Mesenteric fat pad (tissue), 1 donor: Measurements from ENCODE around the gene ANKS1B. TPM values are rescaled to one million over a fixed set of nuclear protein-coding genes. Genes with fewer than 3 reads are reported as not detected.

ENCODE experiments used
- DNase-seq: peaks from one replicate; pipeline ENCODE4 v3.0.0-alpha.2; 2020; ENCODE audit warnings: low spot score
- total RNA-seq: library from RNA; stranded (reverse); fragmentation: NEBNext Ultra II Directional; extraction: Animal tissue kit (Norgen Biotek cat#: 25700); gene quantifications from one replicate; pipeline ENCODE4 v1.2.1, GENCODE V29; 2021
- donor health status: DM: yes; HTN: yes; CAD: no.

Gene ANKS1B
- total RNA-seq, 1 donor from 2014 or later = 5.3 TPM

DNA sequence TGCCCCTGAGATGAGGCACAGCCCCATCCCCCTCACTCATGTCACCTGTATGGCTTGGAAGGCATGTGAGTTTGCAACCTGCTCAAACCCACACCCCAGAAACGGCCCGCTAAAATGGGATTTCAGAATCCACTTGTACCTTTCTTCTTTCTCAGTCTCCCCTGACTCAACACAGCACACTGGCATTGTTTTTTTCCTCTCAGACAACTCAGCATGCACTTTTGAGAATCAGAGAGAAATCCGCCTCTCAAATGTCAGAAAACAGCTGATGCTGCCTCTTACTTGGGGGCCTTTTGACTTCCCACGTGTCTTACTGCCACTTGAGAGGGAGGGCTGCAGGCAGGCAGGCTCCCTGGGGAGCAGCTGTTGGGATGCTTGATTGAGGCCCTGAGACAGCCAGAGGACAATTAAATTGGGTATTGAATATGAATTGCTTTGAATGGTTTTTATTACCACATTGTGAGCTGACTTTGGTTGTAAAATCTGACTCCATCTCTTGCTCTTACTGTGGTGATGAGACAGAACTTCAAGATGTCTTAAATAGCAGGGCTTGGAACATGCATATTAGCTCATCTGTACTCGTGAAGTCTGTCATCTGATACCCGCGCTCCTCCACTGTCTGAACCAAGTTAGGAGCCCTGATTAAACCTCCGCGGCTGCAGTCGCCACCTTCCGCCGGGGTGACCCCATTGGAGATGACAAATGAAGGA, 1243.0 kb downstream of the ANKS1B start:
- no peak for DNase-seq

GRCh38 chr12:98741196-98741555, 1243.6 kb downstream of the ANKS1B start:
- DNase-seq = no peak

DNA sequence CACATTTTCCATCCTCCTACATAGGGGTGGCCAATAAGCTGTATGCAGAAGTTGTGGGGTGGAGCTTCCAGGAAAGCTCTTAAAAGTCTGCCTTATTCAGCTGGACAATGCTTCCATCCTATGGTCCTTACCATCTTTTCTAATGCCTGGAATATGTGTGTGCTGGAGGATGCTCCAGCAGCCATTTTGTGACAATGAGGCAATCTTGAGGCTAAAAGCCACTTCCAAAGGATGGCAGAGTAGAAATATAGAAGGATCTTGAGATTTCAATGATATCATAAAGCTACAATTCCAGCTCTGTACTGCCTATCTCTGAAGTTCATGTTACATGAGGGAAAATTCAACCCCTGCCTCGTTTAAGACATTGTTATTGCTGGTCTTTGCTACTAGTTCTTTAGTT, 1244.0 kb downstream of the ANKS1B start:
- no peak for DNase-seq

DNA sequence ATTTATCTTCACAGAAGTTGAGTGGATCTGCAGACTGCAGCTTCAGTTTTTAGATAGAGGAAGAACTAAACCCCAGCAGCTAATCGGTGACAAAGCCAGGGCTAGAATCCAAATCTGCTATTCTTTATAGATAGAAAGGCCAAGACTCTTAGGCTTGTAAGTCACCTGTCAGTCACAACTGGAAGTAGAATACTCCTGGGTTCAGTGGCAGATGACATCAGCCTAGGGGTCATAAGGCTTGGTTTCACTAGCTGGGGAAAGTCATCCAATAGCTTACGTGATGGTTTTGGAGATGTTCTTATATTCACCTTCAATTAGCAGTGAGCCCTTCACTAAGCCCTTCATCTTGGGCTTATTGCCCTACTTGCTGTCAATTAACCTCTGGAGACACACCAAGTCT, 1246.2 kb downstream of the ANKS1B start:
- DNase-seq = no peak

DNA sequence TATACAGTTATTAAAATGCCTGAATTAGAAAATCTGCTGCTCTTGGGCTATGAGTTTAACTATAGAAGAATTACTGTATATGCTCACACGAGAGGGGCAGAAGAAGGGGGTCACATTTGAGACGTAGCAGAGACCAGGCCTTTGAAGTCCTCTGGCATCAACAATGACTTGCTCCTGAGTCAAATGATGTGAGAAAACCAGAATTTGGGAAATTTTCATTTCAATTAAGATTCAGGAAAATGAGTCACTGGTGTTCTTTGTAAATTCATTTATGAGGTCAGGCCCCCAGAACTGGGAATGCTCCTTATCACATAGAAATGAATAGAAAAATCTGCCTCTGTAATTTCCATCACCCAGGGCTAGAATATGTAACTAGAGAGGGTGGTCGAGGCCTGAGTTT, 1246.7 kb downstream of the ANKS1B start:
- DNase-seq = no peak

GRCh38 chr12:98737322-98737712, 1247.4 kb downstream of the ANKS1B start:
- no peak for DNase-seq

GRCh38 chr12:98736352-98737321, 1248.1 kb downstream of the ANKS1B start:
- no peak for DNase-seq

DNA sequence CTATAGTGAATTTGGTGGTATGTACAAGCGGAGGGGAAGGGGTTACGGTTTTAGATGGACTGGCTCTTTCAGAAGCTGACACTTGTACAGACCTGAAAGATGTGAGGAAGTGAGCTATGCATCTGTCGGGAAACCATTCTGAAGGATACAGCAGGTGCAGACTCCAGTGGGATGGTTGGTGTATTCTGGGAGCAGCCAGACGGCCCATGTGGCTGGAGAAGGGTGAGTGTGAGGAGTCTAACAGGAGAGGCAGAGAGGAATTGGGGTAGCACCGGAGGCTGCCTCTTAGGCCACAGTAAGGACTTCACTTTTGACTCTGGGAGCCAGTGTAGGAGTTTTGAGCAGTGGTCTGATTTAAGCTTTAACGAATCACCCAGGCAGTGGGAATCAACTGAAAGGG, 1248.9 kb downstream of the ANKS1B start:
- DNase-seq = no peak

- no peak for DNase-seq
These were observed 1250.9 kb downstream of the ANKS1B start for GRCh38 chr12:98733667-98734350.

DNA sequence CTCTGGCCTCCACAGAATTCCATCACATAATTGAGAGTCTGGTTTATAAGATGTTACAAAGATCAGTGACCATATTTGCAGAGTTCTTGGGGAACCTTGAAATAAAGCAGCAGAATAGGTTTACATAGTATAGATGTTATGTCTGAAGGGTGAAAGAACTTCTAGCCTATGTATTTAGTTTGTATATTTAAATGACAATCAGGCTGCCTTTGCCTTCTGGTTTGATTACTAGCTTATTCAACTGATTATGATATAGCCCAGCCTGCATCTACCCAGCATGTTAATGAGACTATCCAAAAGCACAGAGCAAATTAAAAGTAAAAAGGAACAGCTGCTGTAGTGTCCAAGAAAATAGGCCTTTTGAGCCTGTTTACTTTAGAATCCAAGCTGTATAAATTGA, 1254.3 kb downstream of the ANKS1B start:
- DNase-seq = no peak

- DNase-seq = no peak
These were observed 1257.5 kb downstream of the ANKS1B start for GRCh38 chr12:98727196-98727595.

- no peak for DNase-seq
These were observed 1259.1 kb downstream of the ANKS1B start for GRCh38 chr12:98725476-98726247.

DNA sequence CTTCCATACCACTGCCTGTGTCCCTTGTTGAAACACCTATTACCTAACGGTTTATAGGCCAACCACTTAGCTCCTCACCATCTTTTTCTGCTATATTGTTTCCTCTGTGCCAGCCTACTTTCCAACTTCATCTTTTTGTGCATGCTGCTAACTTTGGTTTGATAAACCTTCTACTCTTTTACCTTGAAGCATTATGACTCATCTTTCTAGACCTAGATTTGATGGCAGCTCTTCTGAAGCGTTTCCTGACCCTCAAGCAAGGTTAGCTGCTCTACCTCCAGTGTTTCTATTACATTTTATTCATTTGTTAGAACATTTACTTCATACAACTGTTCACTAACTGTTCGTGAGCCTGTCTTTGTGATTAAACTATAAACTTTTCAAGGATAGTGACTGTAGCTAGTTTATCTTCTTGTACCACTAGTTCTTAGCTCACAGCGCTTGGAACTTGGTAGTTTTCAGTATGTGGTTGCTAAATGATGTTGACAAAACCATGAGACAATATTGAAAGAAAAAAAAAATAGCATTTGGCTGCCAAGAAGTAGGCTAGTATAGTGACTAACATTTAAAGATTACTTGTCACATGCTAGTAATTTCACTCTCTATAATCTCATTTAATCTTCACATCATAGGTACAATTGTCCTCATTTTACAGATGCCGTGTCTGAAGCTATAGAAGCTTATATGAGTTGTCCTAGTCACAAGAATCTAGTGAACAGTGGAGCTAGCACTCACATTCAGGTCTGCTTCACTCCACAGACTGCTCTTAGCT, 1260.2 kb downstream of the ANKS1B start:
- DNase-seq = no peak

DNA sequence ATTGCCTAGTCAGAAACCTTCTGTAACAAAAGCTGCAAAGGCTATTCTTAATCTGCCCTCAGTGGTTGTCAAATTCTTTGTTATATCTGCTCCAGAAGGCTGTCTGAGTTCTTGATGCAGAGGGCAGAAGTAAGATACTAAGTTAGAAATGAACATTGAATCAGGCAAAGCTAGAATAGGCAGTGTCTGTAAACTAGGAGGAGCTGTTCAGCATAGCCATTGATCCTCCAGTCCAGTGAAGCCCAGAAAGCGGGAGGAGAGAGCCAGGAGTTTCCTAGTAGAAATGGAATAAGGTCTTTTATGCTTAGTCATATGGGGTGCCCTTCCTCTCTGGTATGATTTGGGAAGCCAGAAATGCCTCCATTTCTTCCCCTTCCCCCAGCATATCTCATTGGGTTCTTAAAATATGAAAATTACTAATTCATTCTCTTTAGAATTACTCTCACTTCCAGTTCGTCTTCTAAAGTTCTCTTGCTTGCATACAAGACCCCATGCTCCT, 1263.5 kb downstream of the ANKS1B start:
- DNase-seq = no peak

- DNase-seq = no peak
These were observed 1264.9 kb downstream of the ANKS1B start for GRCh38 chr12:98719515-98720504.

GRCh38 chr12:98714426-98714825, 1270.3 kb downstream of the ANKS1B start:
- DNase-seq = no peak

- no peak for DNase-seq
These were observed 1275.7 kb downstream of the ANKS1B start for GRCh38 chr12:98709022-98709421.

GRCh38 chr12:98701166-98701565, 1283.6 kb downstream of the ANKS1B start:
- DNase-seq = no peak

DNA sequence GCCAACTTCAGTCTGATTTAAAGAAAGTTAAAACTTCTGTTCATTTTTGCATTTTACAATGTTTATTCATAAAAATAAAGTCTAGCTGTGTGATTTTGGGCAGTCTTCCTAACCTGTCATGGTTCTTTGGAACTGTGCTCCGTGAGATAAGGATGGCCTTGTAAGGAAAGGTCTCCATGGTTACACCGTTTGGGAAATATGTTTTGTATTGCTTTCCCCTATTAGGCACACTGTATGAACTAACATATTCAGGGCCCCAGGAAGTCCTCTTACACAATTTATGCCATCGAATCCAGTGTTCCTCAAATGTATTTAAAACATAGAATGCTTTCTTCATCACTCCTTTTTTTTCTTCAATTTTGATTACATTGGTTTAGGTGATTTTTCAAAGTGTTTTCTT, 1285.2 kb downstream of the ANKS1B start:
- no peak for DNase-seq
